ENCODE results near the gene DNTTIP2. TPM values are rescaled to one million over a fixed set of nuclear protein-coding genes. Genes with fewer than 3 reads are reported as not detected.
A peak's percentile ranks its signal among the peaks of the same experiment; 100 is the strongest.

Gene DNTTIP2
- total and polyA plus RNA-seq, 9 of the 15 experiments (the other 6 are each of a cell fraction or from before 2014, with no cell fraction given), result 50.4 to 138 (median 97.0) TPM

DNA sequence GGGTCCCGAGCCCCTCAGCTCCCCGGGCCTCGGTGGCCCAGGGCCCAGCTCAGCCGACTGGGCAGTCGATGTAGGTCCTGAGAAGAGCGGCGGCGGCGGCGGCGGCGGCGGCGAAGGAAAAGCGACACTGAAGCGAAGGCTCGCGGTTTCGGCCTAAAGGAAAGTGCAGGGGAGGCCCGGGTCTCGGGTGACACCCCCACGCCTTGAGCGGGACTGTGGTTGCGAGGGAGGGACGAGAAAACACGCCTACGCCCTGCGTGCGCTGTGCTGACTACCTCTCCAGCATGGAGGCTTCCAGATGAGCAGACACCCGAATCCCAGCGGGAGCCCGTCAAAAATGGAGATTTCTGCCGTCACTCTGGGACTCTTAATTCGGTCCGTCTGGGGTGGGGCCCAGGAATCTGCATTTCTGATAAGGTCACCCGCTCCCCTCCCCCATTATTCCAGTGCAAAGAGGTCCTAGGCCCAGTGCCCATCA is 31.2 kb downstream of the DNTTIP2 start (continued):
- TF ChIP-seq, protein P1, sequence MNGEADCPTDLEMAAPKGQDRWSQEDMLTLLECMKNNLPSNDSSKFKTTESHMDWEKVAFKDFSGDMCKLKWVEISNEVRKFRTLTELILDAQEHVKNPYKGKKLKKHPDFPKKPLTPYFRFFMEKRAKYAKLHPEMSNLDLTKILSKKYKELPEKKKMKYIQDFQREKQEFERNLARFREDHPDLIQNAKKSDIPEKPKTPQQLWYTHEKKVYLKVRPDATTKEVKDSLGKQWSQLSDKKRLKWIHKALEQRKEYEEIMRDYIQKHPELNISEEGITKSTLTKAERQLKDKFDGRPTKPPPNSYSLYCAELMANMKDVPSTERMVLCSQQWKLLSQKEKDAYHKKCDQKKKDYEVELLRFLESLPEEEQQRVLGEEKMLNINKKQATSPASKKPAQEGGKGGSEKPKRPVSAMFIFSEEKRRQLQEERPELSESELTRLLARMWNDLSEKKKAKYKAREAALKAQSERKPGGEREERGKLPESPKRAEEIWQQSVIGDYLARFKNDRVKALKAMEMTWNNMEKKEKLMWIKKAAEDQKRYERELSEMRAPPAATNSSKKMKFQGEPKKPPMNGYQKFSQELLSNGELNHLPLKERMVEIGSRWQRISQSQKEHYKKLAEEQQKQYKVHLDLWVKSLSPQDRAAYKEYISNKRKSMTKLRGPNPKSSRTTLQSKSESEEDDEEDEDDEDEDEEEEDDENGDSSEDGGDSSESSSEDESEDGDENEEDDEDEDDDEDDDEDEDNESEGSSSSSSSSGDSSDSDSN (IDR thresholded peaks at IDR 0.05; ENCODE audit: borderline replicate concordance in 1 of 2, low read depth in 2 of 2, low read length in 2 of 2), result peak in 1 of 2 experiments; percentile 42; a peak in 2 of 4 replicates
- TF ChIP-seq, protein P2, sequence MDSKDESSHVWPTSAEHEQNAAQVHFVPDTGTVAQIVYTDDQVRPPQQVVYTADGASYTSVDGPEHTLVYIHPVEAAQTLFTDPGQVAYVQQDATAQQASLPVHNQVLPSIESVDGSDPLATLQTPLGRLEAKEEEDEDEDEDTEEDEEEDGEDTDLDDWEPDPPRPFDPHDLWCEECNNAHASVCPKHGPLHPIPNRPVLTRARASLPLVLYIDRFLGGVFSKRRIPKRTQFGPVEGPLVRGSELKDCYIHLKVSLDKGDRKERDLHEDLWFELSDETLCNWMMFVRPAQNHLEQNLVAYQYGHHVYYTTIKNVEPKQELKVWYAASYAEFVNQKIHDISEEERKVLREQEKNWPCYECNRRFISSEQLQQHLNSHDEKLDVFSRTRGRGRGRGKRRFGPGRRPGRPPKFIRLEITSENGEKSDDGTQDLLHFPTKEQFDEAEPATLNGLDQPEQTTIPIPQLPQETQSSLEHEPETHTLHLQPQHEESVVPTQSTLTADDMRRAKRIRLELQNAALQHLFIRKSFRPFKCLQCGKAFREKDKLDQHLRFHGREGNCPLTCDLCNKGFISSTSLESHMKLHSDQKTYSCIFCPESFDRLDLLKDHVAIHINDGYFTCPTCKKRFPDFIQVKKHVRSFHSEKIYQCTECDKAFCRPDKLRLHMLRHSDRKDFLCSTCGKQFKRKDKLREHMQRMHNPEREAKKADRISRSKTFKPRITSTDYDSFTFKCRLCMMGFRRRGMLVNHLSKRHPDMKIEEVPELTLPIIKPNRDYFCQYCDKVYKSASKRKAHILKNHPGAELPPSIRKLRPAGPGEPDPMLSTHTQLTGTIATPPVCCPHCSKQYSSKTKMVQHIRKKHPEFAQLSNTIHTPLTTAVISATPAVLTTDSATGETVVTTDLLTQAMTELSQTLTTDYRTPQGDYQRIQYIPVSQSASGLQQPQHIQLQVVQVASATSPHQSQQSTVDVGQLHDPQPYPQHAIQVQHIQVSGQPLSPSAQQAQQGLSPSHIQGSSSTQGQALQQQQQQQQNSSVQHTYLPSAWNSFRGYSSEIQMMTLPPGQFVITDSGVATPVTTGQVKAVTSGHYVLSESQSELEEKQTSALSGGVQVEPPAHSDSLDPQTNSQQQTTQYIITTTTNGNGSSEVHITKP (IDR thresholded peaks at IDR 0.05; ENCODE audit: partially characterized antibody), result peak; percentile 77
- TF ChIP-seq SLC30A9 (CRISPR knock-in tag; IDR thresholded peaks at IDR 0.05) (no peak), ETV6 (IDR thresholded peaks at IDR 0.05; ENCODE audit: borderline replicate concordance in 1 of 2, low read depth in 2 of 2, low read length in 1 of 2) (no peak), ETV6 (CRISPR knock-in tag; IDR thresholded peaks at IDR 0.05; ENCODE audit: borderline replicate concordance) (peak; percentile 57; the same call in 1 of the 2 replicates), SMAD4 (CRISPR knock-in tag; conservative IDR thresholded peaks at IDR 0.05) (0 out of 2 replicates have a peak, but pooled peaks have one; percentile 52), CBX8 (IDR thresholded peaks at IDR 0.05; ENCODE audit: borderline replicate concordance, extremely low read depth, low read depth, low read length, poor library complexity, severe bottlenecking) (no peak), ZNF766 (CRISPR knock-in tag; conservative IDR thresholded peaks at IDR 0.05) (peak; percentile 71; the same call in 1 of the 2 replicates), TARDBP (IDR thresholded peaks at IDR 0.05) (0 out of 2 replicates have a peak, but pooled peaks have one; percentile 16), TAF1 (IDR thresholded peaks at IDR 0.05; ENCODE audit: control insufficient read depth, extremely low read depth, insufficient read depth, low read length, severe bottlenecking) (peak; percentile 41)
- TF ChIP-seq, protein P3, sequence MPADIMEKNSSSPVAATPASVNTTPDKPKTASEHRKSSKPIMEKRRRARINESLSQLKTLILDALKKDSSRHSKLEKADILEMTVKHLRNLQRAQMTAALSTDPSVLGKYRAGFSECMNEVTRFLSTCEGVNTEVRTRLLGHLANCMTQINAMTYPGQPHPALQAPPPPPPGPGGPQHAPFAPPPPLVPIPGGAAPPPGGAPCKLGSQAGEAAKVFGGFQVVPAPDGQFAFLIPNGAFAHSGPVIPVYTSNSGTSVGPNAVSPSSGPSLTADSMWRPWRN (IDR thresholded peaks at IDR 0.05; ENCODE audit: low read depth), result peak; percentile 11; the same call in 1 of the 2 replicates
- TF ChIP-seq, protein P4, sequence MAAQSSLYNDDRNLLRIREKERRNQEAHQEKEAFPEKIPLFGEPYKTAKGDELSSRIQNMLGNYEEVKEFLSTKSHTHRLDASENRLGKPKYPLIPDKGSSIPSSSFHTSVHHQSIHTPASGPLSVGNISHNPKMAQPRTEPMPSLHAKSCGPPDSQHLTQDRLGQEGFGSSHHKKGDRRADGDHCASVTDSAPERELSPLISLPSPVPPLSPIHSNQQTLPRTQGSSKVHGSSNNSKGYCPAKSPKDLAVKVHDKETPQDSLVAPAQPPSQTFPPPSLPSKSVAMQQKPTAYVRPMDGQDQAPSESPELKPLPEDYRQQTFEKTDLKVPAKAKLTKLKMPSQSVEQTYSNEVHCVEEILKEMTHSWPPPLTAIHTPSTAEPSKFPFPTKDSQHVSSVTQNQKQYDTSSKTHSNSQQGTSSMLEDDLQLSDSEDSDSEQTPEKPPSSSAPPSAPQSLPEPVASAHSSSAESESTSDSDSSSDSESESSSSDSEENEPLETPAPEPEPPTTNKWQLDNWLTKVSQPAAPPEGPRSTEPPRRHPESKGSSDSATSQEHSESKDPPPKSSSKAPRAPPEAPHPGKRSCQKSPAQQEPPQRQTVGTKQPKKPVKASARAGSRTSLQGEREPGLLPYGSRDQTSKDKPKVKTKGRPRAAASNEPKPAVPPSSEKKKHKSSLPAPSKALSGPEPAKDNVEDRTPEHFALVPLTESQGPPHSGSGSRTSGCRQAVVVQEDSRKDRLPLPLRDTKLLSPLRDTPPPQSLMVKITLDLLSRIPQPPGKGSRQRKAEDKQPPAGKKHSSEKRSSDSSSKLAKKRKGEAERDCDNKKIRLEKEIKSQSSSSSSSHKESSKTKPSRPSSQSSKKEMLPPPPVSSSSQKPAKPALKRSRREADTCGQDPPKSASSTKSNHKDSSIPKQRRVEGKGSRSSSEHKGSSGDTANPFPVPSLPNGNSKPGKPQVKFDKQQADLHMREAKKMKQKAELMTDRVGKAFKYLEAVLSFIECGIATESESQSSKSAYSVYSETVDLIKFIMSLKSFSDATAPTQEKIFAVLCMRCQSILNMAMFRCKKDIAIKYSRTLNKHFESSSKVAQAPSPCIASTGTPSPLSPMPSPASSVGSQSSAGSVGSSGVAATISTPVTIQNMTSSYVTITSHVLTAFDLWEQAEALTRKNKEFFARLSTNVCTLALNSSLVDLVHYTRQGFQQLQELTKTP (IDR thresholded peaks at IDR 0.05; ENCODE audit: low read depth in 1 of 2, partially characterized antibody in 2 of 2), result no peak
- TF ChIP-seq, protein P5, sequence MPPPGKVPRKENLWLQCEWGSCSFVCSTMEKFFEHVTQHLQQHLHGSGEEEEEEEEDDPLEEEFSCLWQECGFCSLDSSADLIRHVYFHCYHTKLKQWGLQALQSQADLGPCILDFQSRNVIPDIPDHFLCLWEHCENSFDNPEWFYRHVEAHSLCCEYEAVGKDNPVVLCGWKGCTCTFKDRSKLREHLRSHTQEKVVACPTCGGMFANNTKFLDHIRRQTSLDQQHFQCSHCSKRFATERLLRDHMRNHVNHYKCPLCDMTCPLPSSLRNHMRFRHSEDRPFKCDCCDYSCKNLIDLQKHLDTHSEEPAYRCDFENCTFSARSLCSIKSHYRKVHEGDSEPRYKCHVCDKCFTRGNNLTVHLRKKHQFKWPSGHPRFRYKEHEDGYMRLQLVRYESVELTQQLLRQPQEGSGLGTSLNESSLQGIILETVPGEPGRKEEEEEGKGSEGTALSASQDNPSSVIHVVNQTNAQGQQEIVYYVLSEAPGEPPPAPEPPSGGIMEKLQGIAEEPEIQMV (tag; conservative IDR thresholded peaks at IDR 0.05; ENCODE audit: low read depth), result no peak

Data from K562 (cell line).